Suprapubic skin (tissue), 4 donors: ENCODE data around the gene LRP2BP. TPM values are rescaled to one million over a fixed set of nuclear protein-coding genes. Genes with fewer than 3 reads are reported as not detected.
A peak's percentile ranks its signal among the peaks of the same experiment; 100 is the strongest.

ENCODE experiments used
- DNase-seq, 2 donors: peaks; one replicate each; pipeline ENCODE4 v3.0.0-alpha.2; 2019; ENCODE audit warnings: low spot score in 2 of 2
- H3K27ac ChIP-seq: fragments of 200-600 bp; sonication (generic); one replicate; pipeline ENCODE4 v1.5.1; 2019
- H3K27me3 ChIP-seq: fragments of 200-600 bp; sonication (generic); one replicate; pipeline ENCODE4 v1.5.1; 2019
- H3K36me3 ChIP-seq: fragments of 200-600 bp; sonication (generic); one replicate; pipeline ENCODE4 v1.5.1; 2019
- H3K4me1 ChIP-seq: fragments of 200-600 bp; sonication (generic); one replicate; pipeline ENCODE4 v1.5.1; 2019
- H3K4me3 ChIP-seq: fragments of 200-600 bp; sonication (generic); one replicate; pipeline ENCODE4 v1.5.1; 2019; ENCODE audit warnings: mild to moderate bottlenecking
- H3K9me3 ChIP-seq: fragments of 200-600 bp; sonication (generic); one replicate; pipeline ENCODE4 v1.5.1; 2019
- EP300 ChIP-seq: sonication (generic); formaldehyde crosslinking; IDR thresholded peaks from one replicate; pipeline ENCODE4 v1.6.1; 2017; ENCODE audit warnings: antibody characterized with exemption
- POLR2A ChIP-seq, 2 donors: fragments of 450-650 bp; IDR thresholded peaks; one replicate each; pipeline ENCODE4 v1.6.1; 2017; ENCODE audit warnings: antibody characterized with exemption in 2 of 2, mild to moderate bottlenecking in 2 of 2, moderate library complexity in 2 of 2
- POLR2AphosphoS5 ChIP-seq, 3 donors: sonication (generic); formaldehyde crosslinking; IDR thresholded peaks; one replicate each; pipeline ENCODE4 v1.6.1; 2017; ENCODE audit warnings: antibody characterized with exemption in 3 of 3
- WGBS: methylation state at CpG from one replicate; pipeline ENCODE4 v1.1.5; 2018; 5-methylcytosine and 5-hydroxymethylcytosine counted together
- total RNA-seq, 4 donors: library from RNA; depleted of rRNA; stranded (reverse); fragments of >200 nt; gene quantifications; one replicate each; pipeline ENCODE4 v1.1.0, GENCODE V29; 2016
- TF ChIP-seq, protein P1 (sequence below), 2 donors: fragments of 200-600 bp in 1 of 2; fragments of 450-650 bp in 1 of 2; sonication (generic) in 1 of 2; IDR thresholded peaks; one replicate each; pipeline ENCODE4 v1.5.1; 2016 to 2019; ENCODE audit warnings: antibody characterized with exemption in 2 of 2, mild to moderate bottlenecking in 1 of 2, moderate library complexity in 1 of 2

Gene LRP2BP
- total RNA-seq, 4 donors from 2014 or later, result 0.60 to 3.1 (median 1.3) TPM

DNA sequence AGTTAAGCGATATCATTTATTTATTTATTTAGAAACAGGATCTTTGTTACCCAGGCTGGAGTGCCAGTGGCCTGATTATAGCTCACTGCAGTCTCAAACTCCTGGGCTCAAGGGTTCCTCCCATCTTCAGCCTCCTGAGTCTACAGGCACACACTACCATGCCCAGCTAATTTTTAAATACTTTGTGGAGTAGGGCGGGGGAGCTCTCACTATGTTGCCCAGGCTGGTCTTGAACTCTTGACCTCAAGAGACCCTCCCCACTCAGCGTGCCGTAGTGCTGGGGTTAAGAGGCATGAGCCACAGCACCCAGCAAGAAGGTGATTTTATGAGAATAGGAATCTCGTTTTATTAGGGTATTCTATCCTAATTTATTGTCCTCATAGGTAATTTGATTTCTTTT is 33.9 kb upstream of the LRP2BP start:
- H3K36me3 ChIP-seq, result no peaks in the 10 kb centered on the region
- DNase-seq, result no peak
- H3K4me1 ChIP-seq, result peaks cover 9% of the 10 kb centered on the region
- H3K9me3 ChIP-seq, result no peaks in the 10 kb centered on the region
- no peak overlapping the region for H3K27ac ChIP-seq
- WGBS, result 60% methylated on average over 5 of the region's 5 CpGs
- TF ChIP-seq, protein P1, sequence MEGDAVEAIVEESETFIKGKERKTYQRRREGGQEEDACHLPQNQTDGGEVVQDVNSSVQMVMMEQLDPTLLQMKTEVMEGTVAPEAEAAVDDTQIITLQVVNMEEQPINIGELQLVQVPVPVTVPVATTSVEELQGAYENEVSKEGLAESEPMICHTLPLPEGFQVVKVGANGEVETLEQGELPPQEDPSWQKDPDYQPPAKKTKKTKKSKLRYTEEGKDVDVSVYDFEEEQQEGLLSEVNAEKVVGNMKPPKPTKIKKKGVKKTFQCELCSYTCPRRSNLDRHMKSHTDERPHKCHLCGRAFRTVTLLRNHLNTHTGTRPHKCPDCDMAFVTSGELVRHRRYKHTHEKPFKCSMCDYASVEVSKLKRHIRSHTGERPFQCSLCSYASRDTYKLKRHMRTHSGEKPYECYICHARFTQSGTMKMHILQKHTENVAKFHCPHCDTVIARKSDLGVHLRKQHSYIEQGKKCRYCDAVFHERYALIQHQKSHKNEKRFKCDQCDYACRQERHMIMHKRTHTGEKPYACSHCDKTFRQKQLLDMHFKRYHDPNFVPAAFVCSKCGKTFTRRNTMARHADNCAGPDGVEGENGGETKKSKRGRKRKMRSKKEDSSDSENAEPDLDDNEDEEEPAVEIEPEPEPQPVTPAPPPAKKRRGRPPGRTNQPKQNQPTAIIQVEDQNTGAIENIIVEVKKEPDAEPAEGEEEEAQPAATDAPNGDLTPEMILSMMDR (IDR thresholded peaks at IDR 0.05), result no peak
- H3K4me3 ChIP-seq, result no peak overlapping the region
- H3K27me3 ChIP-seq, result no peaks in the 10 kb centered on the region

DNA sequence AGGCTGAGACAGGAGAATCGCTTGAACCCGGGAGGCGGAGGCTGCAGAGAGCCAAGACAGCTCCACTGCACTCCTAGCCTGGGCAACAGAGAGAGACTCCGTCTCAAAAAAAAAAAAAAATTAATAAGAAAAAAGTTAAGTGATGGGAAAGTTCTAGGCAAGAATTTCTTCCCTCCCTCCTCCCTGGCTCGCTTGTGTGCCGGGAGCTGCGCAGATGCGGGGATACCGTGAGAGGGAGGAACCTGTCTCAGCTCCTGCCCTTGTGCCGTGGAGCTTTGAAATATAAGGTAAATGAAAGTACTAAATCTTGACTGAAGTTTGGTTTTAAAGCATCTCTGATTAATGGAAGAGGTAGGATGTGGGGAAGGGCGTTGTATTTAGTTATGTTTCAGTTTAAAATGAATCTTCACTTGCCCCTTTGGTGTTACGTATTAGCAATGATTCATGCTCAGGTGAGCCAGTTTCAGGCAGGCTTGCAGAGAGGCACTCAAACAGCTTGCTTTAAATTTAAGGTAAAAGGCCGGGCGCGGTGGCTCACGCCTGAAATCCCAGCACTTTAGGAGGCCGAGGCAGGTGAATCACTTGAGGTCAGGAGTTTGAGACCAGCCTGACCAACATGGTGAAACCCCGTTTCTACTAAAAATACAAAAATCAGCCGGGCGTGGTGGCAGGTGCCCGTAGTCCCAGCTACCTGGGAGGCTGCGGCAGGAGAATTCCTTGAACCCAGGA is 31.4 kb upstream of the LRP2BP start:
- WGBS, result 88% methylated on average over 22 of the region's 22 CpGs
- no peak for DNase-seq
- Histone ChIP-seq H3K4me3 (no peak overlapping the region), H3K4me1 (peaks cover 27% of the 10 kb centered on the region), H3K27ac (no peak overlapping the region), H3K36me3 (no peaks in the 10 kb centered on the region), H3K9me3 (no peaks in the 10 kb centered on the region), H3K27me3 (no peaks in the 10 kb centered on the region)
- TF ChIP-seq, protein P1 (IDR thresholded peaks at IDR 0.05), result no peak
- TF ChIP-seq EP300, result no peak
- TF ChIP-seq POLR2A (IDR thresholded peaks at IDR 0.05), result no peak
- TF ChIP-seq POLR2AphosphoS5 (IDR thresholded peaks at IDR 0.05), result no peak

DNA sequence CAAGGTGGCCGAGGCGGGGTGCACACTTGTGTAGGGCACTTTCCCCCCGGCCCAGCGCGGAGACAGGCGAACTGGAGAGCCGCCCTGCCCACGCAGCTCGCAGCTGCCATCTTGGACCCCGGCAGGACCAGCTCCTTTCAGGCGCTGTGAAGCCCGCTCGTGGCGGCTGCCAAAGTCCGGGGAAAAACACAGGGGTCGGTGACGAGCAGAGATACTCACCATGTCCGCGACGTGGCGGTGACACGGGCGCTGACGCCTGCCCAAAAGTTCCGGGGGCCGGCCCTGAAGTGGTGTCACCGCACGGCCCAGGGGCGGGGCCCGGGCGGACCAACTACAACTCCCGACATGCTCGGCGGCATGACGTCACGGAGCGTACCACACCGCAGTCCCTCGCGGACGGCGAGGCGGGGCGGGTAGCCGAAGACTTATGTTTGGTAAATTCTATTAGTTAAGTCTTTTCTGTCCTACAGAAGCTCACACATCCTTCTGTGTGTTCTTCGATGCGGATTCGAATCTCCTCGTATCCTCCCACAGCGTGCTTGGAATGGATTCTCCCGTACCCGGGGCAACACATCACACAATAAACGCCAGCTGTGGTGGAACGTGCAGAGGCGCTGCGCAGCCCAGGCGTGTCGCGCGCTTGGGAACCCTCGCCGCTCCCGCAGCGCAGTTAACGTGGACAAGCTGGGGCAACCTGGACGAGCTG is 30.1 kb upstream of the LRP2BP start, which contains the start of gene UFSP2:
Gene UFSP2, minus strand, starts transcription at position 318 of the 706 bp plus-strand sequence. Its CDS starts 96 bp downstream, at position 222.
- H3K36me3 ChIP-seq, result no peaks in the 10 kb centered on the region
- peak; percentile 94 to 95 for DNase-seq
- under 1% methylated on average over 23 of the region's 66 CpGs for whole genome bisulfite sequencing
- peak within 1 kb of the TSS; percentile 79 for H3K4me3 ChIP-seq
- TF ChIP-seq POLR2A (IDR thresholded peaks at IDR 0.05), result peak in 1 of 2 donors; percentile 79
- TF ChIP-seq, protein P1 (IDR thresholded peaks at IDR 0.05), result no peak
- TF ChIP-seq EP300, result no peak
- TF ChIP-seq POLR2AphosphoS5 (IDR thresholded peaks at IDR 0.05), result peak; percentile 23 to 96 (median 93)
- H3K9me3 ChIP-seq, result no peaks in the 10 kb centered on the region
- H3K27me3 ChIP-seq, result no peaks in the 10 kb centered on the region
- H3K4me1 ChIP-seq, result peaks cover 35% of the 10 kb centered on the region
- H3K27ac ChIP-seq, result peak within 1 kb of the TSS; percentile 96

DNA sequence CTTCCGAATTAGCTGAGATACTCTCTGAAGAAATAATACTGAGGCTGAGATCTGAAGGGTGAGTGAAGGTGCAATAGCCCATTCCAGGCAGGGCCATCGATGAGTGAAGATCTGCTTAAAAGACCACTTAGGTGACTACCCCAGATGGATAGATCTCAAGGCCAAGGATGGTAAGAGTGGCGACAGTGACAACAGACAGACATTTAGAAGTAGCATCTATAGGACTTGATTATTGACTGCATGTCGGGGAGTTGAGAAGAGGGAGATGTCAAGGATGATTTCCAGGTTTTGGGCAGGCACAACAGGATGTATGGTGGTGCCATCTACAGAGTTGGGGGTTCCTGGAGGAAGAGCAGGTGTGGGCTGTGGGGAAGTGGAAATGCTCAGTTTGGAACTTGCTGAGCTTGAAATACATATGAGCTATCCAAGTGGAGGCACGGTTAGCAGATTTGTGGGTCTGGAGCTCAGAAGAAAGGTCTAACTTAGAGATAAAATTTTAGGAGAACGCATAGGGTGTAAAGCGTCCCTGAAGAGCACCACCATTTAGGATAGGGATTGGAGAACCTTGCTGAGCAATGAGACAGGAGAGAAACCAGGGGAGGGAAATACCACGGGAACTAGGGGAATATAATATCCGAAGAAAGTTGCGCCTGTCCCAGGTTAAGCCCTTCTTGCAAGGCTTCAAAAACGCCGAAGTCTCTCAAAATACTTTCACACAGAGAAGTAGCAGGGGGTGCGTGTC is 29.4 kb upstream of the LRP2BP start:
- peaks cover 35% of the 10 kb centered on the region for H3K4me1 ChIP-seq
- no peaks in the 10 kb centered on the region for H3K9me3 ChIP-seq
- peak overlapping the region; percentile 96 for H3K27ac ChIP-seq
- DNase-seq, result no peak
- peak overlapping the region; percentile 79 for H3K4me3 ChIP-seq
- TF ChIP-seq POLR2AphosphoS5 (IDR thresholded peaks at IDR 0.05) (no peak), EP300 (no peak), POLR2A (IDR thresholded peaks at IDR 0.05) (no peak)
- TF ChIP-seq, protein P1 (IDR thresholded peaks at IDR 0.05), result no peak
- no peaks in the 10 kb centered on the region for H3K36me3 ChIP-seq
- 14% methylated on average over 13 of the region's 13 CpGs for WGBS
- H3K27me3 ChIP-seq, result no peaks in the 10 kb centered on the region
